HepG2 (cell line): Measurements from ENCODE around the gene PRMT5. TPM values are rescaled to one million over a fixed set of nuclear protein-coding genes. Genes with fewer than 3 reads are reported as not detected.
A peak's percentile ranks its signal among the peaks of the same experiment; 100 is the strongest.

Experiments
- BCL6 ChIP-seq: IDR thresholded peaks from 2 replicates; pipeline ENCODE4 v1.6.1; 2016; ENCODE audit warnings: missing genetic modification reagents, missing compliant biosample characterization
- BHLHE40 ChIP-seq: IDR thresholded peaks from 2 replicates; pipeline ENCODE4 v1.6.1; 2011; ENCODE audit warnings: low read length, improper control_type of control experiment
- EP300 ChIP-seq, 3 experiments: sonication (generic) in 1 of 3; formaldehyde crosslinking in 1 of 3; IDR thresholded peaks; 2 replicates each; pipeline versions ENCODE4 v1.5.1 to v1.6.1; 2011 to 2020; ENCODE audit warnings: low read depth in 2 of 3, low read length in 2 of 3, borderline replicate concordance in 1 of 3, improper control_type of control experiment in 1 of 3, mild to moderate bottlenecking in 1 of 3, missing genetic modification reagents in 1 of 3, moderate library complexity in 1 of 3
- FOXO4 ChIP-seq: sonication (generic); formaldehyde crosslinking; conservative IDR thresholded peaks from 2 replicates; pipeline ENCODE4 v1.8.1; 2023; ENCODE audit warnings: missing genetic modification reagents
- GLMP ChIP-seq: sonication (generic); formaldehyde crosslinking; IDR thresholded peaks from 2 replicates; pipeline ENCODE4 v1.9.0; 2021; ENCODE audit warnings: missing genetic modification reagents, mild to moderate bottlenecking, borderline replicate concordance
- KDM1A ChIP-seq: IDR thresholded peaks from 2 replicates; pipeline ENCODE4 v1.6.1; 2016; ENCODE audit warnings: missing compliant biosample characterization
- MED13 ChIP-seq: sonication (generic); formaldehyde crosslinking; IDR thresholded peaks from 2 replicates; pipeline ENCODE4 v1.5.0; 2020; ENCODE audit warnings: missing genetic modification reagents
- MTA3 ChIP-seq: sonication (generic); formaldehyde crosslinking; IDR thresholded peaks from 2 replicates; pipeline ENCODE4 v1.4.0; 2020; ENCODE audit warnings: missing genetic modification reagents
- SALL1 ChIP-seq: sonication (generic); formaldehyde crosslinking; IDR thresholded peaks from 2 replicates; pipeline ENCODE4 v1.8.0; 2022; ENCODE audit warnings: mild to moderate bottlenecking, missing genetic modification reagents
- SAP130 ChIP-seq: IDR thresholded peaks from 2 replicates; pipeline ENCODE4 v1.6.1; 2016; ENCODE audit warnings: low read depth
- THRA ChIP-seq: sonication (generic); formaldehyde crosslinking; IDR thresholded peaks from 2 replicates; pipeline ENCODE4 v1.4.0; 2020; ENCODE audit warnings: missing genetic modification reagents, borderline replicate concordance
- ZNF138 ChIP-seq: sonication (generic); formaldehyde crosslinking; IDR thresholded peaks from 2 replicates; pipeline ENCODE4 v1.5.0; 2020; ENCODE audit warnings: mild to moderate bottlenecking, low read depth, missing genetic modification reagents
- ZNF251 ChIP-seq: sonication (generic); formaldehyde crosslinking; IDR thresholded peaks from 2 replicates; pipeline ENCODE4 v1.9.0; 2021; ENCODE audit warnings: mild to moderate bottlenecking, missing genetic modification reagents
- ZNF34 ChIP-seq: sonication (generic); formaldehyde crosslinking; IDR thresholded peaks from 2 replicates; pipeline ENCODE4 v1.4.0; 2020; ENCODE audit warnings: mild to moderate bottlenecking, missing genetic modification reagents, borderline replicate concordance
- ZNF557 ChIP-seq: sonication (generic); formaldehyde crosslinking; IDR thresholded peaks from 2 replicates; pipeline ENCODE4 v1.4.0; 2020; ENCODE audit warnings: missing genetic modification reagents
- ZNF598 ChIP-seq: sonication (generic); formaldehyde crosslinking; IDR thresholded peaks from 2 replicates; pipeline ENCODE4 v1.5.1; 2020; ENCODE audit warnings: mild to moderate bottlenecking, missing genetic modification reagents, borderline replicate concordance
- ZNF607 ChIP-seq: sonication (generic); formaldehyde crosslinking; IDR thresholded peaks from 2 replicates; pipeline ENCODE4 v1.5.1; 2020; ENCODE audit warnings: missing genetic modification reagents, mild to moderate bottlenecking, borderline replicate concordance
- ZNF615 ChIP-seq: sonication (generic); formaldehyde crosslinking; IDR thresholded peaks from 2 replicates; pipeline ENCODE4 v1.5.0; 2020; ENCODE audit warnings: mild to moderate bottlenecking, missing genetic modification reagents, borderline replicate concordance
- ZNF652 ChIP-seq: IDR thresholded peaks from 2 replicates; pipeline ENCODE4 v1.6.1; 2016; ENCODE audit warnings: low read depth, borderline replicate concordance
- ZNF674 ChIP-seq: sonication (generic); formaldehyde crosslinking; IDR thresholded peaks from 2 replicates; pipeline ENCODE4 v1.5.0; 2020; ENCODE audit warnings: low read depth, mild to moderate bottlenecking, missing genetic modification reagents
- ZNF7 ChIP-seq: IDR thresholded peaks from 2 replicates; pipeline ENCODE4 v1.6.1; 2016; ENCODE audit warnings: missing biosample characterization, missing genetic modification reagents
- ZNF740 ChIP-seq: sonication (generic); formaldehyde crosslinking; IDR thresholded peaks from 2 replicates; pipeline ENCODE4 v1.4.0; 2020; ENCODE audit warnings: missing genetic modification reagents
- ZNF749 ChIP-seq: sonication (generic); formaldehyde crosslinking; IDR thresholded peaks from 2 replicates; pipeline ENCODE4 v1.8.0; 2022; ENCODE audit warnings: mild to moderate bottlenecking, missing genetic modification reagents, moderate library complexity, borderline replicate concordance
- ZSCAN25 ChIP-seq: sonication (generic); formaldehyde crosslinking; IDR thresholded peaks from 2 replicates; pipeline ENCODE4 v1.8.0; 2022; ENCODE audit warnings: mild to moderate bottlenecking, missing genetic modification reagents
- polyA plus RNA-seq, 8 experiments: library from polyadenylated mRNA; depleted of rRNA in 3 of 8; stranded (reverse) in 7 of 8; unstranded in 1 of 8; fragments of >200 nt; fragmentation: Illumina TruSeq in 4 of 8; extraction: Trizol in 4 of 8; gene quantifications; 2 replicates each; pipeline versions ENCODE4 v1.2.1 to v1.2.3, GENCODE V29; 2011 to 2016; ENCODE audit warnings: low read depth in 4 of 8, missing spikeins in 1 of 8, mixed read lengths in 1 of 8; ENCODE audit not compliant: insufficient read depth in 1 of 8
- total RNA-seq, 5 experiments: library from RNA; depleted of rRNA; stranded (reverse); fragments of >200 nt; fragmentation: Illumina TruSeq; extraction: Trizol; gene quantifications; 2 replicates each; pipeline ENCODE4 v1.2.3, GENCODE V29; 2016; ENCODE audit warnings: low read depth in 1 of 5

Gene PRMT5
- total and polyA plus RNA-seq, 2 of the 13 experiments (the other 11 are each of a cell fraction or from before 2014, with no cell fraction given), result 210 to 354 TPM

- TF ChIP-seq ZNF598, result no peak
- TF ChIP-seq EP300 (IDR thresholded peaks at IDR 0.05; ENCODE audit: low read depth in 2 of 2, low read length in 2 of 2), result peak in 1 of 2 experiments; percentile 25; a peak in 1 of 4 replicates
- no peak for TF ChIP-seq EP300 (CRISPR knock-in tag; IDR thresholded peaks at IDR 0.05; ENCODE audit: borderline replicate concordance)
- TF ChIP-seq ZNF615 (CRISPR knock-in tag), result peak; percentile 7; the same call in 1 of the 2 replicates
- TF ChIP-seq BCL6 (CRISPR knock-in tag), result 0 out of 2 replicates have a peak, but pooled peaks have one; percentile 11
- no peak for TF ChIP-seq GLMP (CRISPR knock-in tag)
- no peak for TF ChIP-seq ZNF740 (CRISPR knock-in tag)
- 0 out of 2 replicates have a peak, but pooled peaks have one; percentile 14 for TF ChIP-seq ZNF749 (CRISPR knock-in tag)
- peak; percentile 56; the same call in 1 of the 2 replicates for TF ChIP-seq BHLHE40
- peak; percentile 65 for TF ChIP-seq THRA
- 0 out of 2 replicates have a peak, but pooled peaks have one; percentile 35 for TF ChIP-seq ZNF557 (CRISPR knock-in tag)
- TF ChIP-seq KDM1A (CRISPR knock-in tag), result no peak
- TF ChIP-seq ZNF607 (CRISPR knock-in tag), result 0 out of 2 replicates have a peak, but pooled peaks have one; percentile 55
- 0 out of 2 replicates have a peak, but pooled peaks have one; percentile 22 for TF ChIP-seq ZSCAN25 (CRISPR knock-in tag)
- TF ChIP-seq FOXO4 (CRISPR knock-in tag), result 0 out of 2 replicates have a peak, but pooled peaks have one; percentile 67
- TF ChIP-seq SALL1, result peak; percentile 56
- 0 out of 2 replicates have a peak, but pooled peaks have one; percentile 7 for TF ChIP-seq ZNF652
- TF ChIP-seq SAP130 (CRISPR knock-in tag), result peak; percentile 11; the same call in 1 of the 2 replicates
- TF ChIP-seq MED13 (CRISPR knock-in tag), result 0 out of 2 replicates have a peak, but pooled peaks have one; percentile 49
- TF ChIP-seq ZNF138 (CRISPR knock-in tag), result 0 out of 2 replicates have a peak, but pooled peaks have one; percentile 12
- TF ChIP-seq ZNF7 (CRISPR knock-in tag), result no peak
- no peak for TF ChIP-seq ZNF674
- TF ChIP-seq MTA3 (CRISPR knock-in tag), result no peak
- TF ChIP-seq ZNF34 (CRISPR knock-in tag), result 0 out of 2 replicates have a peak, but pooled peaks have one; percentile 16
- TF ChIP-seq ZNF251 (CRISPR knock-in tag), result peak; percentile 77; the same call in 1 of the 2 replicates
Measured at GRCh38 chr14:22955702-22956569, 26.8 kb upstream of the PRMT5 start (continued).
